VCaP (cell line): Measurements from ENCODE around the gene COL9A3.

Experiments
- H3K27ac ChIP-seq: fragments of 450-650 bp; 2 replicates; pipeline ENCODE4 v1.5.1; 2017
- TF ChIP-seq, protein P1 (sequence below): fragments of 450-650 bp; conservative IDR thresholded peaks from 2 replicates; pipeline ENCODE4 v1.5.1; 2017; ENCODE audit warnings: mild to moderate bottlenecking, moderate library complexity

The COL9A3 gene

DNA sequence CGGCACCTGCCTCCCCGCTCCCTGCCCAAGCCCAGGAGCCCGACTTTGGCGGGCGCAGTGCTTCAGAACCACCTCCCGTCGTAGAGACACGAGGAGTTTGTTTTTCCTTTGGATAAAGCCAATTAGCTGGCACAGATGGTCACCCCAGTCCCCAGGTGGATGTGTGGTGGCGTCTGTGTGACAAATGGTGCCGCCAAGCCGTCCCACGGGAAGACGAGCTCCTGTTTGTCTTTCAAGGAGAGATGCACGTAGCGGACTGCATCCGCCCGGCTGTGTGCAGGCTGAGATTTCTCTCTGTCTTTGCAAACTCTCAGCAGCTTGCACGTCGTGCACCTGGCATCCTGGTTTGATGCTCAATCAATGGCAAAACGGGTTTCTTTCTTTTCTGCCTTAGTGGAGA, 36.6 kb upstream of the COL9A3 start:
- H3K27ac ChIP-seq = no peak overlapping the region
- TF ChIP-seq, protein P1, sequence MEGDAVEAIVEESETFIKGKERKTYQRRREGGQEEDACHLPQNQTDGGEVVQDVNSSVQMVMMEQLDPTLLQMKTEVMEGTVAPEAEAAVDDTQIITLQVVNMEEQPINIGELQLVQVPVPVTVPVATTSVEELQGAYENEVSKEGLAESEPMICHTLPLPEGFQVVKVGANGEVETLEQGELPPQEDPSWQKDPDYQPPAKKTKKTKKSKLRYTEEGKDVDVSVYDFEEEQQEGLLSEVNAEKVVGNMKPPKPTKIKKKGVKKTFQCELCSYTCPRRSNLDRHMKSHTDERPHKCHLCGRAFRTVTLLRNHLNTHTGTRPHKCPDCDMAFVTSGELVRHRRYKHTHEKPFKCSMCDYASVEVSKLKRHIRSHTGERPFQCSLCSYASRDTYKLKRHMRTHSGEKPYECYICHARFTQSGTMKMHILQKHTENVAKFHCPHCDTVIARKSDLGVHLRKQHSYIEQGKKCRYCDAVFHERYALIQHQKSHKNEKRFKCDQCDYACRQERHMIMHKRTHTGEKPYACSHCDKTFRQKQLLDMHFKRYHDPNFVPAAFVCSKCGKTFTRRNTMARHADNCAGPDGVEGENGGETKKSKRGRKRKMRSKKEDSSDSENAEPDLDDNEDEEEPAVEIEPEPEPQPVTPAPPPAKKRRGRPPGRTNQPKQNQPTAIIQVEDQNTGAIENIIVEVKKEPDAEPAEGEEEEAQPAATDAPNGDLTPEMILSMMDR = no peak

DNA sequence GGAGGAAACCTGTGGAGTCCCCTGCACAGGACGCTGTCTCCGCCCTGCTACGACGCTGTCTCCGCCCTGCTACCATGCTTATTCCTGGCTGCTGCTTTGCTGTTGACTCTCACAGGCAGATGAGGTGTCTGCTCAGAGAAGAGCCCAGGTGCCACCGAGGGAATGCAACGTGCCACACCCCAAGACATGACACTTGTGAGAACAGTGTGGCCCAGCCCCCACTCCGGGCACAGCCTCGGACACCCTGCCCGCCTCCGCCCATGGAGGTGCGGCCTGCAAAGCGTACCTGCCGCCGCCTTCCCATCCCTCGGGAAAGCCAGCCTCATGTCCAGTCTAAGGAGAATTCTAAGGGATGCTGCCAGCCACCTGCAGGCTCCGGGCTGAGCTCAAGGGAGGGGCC, 36.2 kb upstream of the COL9A3 start:
- TF ChIP-seq, protein P1 = no peak
- H3K27ac ChIP-seq = no peak overlapping the region

DNA sequence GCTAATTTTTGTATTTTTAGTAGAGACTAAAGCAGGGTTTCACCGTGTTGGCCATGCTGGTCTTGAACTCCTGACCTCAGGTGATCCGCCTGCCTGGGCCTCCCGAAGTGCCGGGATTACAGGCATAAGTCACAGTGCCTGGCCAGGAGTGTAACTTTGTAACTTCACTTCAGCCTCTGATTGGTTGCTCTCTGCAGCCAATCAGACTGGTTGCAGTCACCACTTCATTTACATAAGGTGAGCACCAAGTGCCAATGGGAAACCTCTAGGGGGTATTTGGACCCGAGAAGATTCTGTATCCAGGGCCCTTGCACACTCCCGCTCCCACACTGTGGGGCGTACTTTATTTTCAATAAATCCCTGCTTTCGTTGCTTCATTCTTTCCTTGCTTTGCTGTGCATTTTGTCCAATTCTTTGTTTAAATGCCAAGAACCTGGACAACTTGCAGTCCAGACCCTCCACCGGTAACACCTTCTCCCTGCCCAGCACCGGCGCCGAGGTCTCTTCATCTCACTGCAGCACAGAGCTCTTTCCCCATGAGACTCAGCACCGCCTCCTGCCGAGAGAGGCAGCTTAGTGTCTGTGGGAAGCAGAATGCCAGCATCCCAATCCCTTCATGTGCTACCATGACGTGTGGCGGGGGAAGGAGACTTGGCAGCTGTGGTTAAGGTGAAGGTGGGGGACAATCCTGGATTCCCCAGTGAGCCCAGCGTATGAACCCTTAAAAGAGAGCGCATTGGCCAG, 34.5 kb upstream of the COL9A3 start:
- TF ChIP-seq, protein P1 = no peak
- H3K27ac ChIP-seq = no peak overlapping the region

DNA sequence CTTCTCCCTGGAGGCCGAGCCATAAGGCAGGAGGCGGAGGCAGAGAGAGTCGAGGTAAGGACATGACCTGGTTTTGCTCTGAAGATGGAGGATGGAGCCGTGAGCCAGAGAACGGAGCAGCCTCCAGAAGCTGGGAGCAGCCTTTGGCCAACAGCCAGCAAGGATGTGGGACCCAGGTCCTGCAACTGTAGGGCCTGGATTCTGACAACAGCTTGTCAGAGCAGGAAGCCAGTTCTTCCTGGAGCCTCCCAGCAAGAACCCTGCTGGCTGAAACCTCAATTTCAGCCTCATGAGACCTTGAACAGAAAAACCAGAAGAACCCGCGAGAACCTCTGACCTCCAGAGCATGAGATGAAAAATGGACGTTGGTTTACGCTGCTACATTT, 34.0 kb upstream of the COL9A3 start:
- TF ChIP-seq, protein P1 = no peak
- H3K27ac ChIP-seq = no peak overlapping the region; the same call in 1 of the 2 replicates

DNA sequence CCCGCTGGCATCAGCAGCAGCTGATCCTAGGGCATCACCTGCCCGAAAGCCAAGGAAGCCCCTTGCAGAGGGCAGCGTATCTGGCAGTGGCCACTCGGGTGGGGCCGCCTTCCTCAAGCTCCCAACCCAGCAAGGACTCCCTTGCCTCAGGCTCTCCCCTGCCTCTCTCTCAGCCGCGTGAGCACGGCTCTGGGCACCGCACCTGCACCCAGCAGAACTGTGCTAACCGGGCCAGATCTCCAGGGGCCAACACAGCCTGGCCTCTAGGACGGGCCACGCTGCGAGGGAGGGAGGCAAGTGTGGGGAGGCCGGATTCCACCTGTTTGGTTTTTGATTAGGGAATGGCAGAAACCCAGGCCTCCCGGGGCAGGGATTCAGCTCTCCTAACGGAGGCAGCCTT, 32.4 kb upstream of the COL9A3 start:
- TF ChIP-seq, protein P1 = no peak
- H3K27ac ChIP-seq = no peak overlapping the region

DNA sequence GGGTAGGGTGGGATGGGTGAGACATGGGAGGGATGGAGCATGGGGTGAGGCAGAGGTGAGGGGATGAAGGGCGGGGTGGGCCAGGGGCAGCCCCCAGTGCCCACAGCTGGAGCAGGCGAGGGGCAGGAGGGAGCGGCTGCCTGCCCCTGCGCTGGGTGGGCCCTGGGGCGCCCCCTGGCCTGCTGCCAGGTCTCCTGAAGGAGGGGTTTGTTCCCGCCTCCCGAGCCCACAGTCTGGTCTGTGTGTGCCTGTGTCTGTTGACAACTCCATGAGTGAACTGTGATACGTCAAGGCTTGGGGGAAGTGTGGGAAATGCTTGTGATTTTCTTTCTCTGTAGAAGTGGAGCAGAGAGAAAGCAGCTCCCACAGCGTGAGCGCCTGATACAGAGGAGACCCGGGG, 31.5 kb upstream of the COL9A3 start:
- TF ChIP-seq, protein P1 = no peak
- no peak overlapping the region for H3K27ac ChIP-seq

DNA sequence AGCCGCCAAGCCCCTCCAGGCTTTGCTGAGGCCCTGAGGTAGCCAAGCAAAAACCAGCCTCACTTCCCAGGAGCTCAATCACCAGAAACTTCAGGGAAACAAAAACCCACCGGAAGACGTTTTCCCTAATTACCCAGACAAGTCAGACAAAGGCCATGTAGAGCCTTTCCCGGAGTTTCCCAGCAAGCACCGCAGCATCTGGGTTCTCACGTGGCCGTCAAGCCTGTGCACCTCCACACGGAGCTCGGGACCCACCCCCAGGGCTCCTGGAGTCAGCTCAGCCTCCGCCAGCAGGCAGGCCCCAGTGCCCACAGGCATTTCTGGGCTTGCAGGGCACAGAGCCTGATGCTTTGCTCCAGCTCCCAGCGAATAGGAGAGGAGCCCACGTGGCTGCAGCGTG, 30.7 kb upstream of the COL9A3 start:
- H3K27ac ChIP-seq = no peak overlapping the region
- TF ChIP-seq, protein P1 = no peak
